ENCODE data around the gene SRRM4.

GRCh38 chr12:119012179-119012578 is 30.8 kb downstream of the SRRM4 start:
- no peak for TF ChIP-seq SP1 (IDR thresholded peaks at IDR 0.05)
- no peak for TF ChIP-seq HNF4G (IDR thresholded peaks at IDR 0.05)

Measured in liver (tissue), 1 donor.